GM18507 (cell line): ENCODE measurements around the gene SLC9A8.
A peak's percentile ranks its signal among the peaks of the same experiment; 100 is the strongest.
"Not testable (repeated sequence)": the region's sequence is repeated elsewhere in the genome, so short reads cannot be mapped to it uniquely, and the experiment has no call there.

Experiments
- DNase-seq: peaks from one replicate; pipeline ENCODE4 v3.0.0; 2011; ENCODE audit warnings: low read depth; ENCODE audit not compliant: insufficient read length; ENCODE audit errors: extremely low spot score
- FAIRE-seq: peaks from 2 replicates; lab custom pipeline; 2011; peaks lifted over from hg19 to GRCh38; lab: Jason Lieb, UNC

Gene SLC9A8

DNA sequence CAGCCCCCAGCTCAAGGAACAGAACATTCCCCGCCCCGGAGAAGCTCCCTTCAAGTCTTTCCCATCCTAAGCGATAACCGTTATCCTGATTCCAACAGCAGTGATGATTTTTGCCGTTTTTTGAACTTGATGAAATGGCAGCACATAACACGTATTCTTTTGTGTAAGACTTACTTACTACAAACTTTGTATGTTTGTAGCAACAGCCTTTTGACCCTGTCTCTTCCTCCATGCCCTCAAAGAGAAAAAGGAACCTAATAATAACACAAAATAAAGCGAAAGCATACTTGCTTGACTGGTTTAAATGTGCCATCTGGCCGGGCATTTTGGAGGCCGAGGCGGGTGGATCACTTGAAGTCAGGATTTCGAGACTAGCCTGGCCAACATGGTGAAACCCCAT, 26.4 kb upstream of the SLC9A8 start:
- DNase-seq (no peak), FAIRE-seq (no peak)

DNA sequence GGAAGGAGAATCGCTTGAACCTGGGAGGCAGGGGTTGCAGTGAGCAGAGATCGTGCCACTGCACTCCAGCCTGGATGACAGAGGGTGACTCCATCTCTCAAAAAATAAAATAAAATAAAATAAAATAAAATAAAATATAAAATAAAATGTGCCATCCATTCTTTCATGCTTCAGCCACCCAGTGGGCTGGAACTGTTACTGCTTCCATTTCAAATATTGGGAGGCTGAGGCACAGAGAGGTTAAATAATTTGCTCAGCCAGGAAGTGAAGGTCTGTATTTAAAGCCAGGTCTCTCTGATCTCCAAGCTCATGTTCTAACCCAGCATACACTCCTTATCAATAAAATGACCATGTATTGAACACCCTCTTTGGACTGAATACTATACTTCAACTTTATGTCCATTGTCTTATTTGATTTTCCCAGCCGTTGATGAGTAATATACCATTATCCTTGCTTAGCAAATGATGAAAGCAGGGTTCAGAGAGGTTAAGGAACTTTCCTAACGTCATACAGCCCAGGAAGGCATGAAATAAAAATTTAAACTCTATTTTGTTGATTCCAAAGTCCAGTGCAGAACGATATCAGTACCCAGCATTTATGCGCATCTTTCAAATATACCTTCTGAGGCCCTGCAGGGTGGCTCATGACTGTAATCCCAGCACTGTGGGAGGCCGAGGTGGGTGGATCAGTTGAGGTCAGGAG, 25.8 kb upstream of the SLC9A8 start:
- FAIRE-seq: no peak
- DNase-seq: no peak

DNA sequence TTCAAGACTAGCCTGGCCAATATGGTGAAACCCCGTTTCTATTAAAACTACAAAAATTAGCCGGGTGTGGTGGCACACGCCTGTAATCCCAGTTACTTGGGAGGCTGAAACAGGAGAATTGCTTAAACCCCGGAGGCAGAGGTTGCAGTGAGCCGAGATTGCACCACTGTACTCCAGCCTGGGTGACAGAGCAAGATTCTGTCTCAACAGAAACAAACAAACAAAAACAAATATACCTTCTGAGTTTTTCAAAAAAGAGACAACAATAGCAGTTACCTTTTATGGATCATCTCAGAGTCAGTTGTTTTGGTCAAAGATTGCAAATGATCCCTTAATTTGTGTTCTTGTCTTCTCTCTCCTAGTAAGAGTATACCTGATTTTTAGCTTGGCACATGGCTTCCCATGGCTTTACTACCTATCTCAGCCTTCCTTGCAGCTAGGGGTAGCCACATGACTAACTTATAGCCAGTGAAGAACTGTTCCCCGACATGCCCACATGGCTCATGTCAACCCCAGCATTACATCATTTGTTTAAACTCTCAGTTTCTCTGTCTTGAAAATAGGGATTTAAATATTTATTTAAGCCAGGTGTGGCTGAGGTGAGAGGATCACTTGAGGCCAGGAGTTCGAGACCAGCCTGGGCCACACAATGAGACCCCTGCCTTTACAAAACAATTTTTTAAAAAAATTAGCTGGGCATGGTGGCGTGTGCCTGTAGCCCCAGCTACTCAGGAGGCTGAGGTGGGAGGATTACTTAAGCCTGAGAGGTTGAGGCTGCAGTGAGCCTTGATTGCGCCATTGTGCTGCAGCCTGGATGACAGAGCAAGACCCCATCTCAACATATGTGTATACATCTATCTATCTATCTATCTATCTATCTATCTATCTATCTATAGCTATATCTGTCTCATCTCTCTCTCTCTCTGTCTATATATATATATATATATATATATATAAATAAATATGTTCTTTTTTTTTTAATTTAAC, 25.0 kb upstream of the SLC9A8 start:
- no peak for FAIRE-seq
- no peak for DNase-seq

DNA sequence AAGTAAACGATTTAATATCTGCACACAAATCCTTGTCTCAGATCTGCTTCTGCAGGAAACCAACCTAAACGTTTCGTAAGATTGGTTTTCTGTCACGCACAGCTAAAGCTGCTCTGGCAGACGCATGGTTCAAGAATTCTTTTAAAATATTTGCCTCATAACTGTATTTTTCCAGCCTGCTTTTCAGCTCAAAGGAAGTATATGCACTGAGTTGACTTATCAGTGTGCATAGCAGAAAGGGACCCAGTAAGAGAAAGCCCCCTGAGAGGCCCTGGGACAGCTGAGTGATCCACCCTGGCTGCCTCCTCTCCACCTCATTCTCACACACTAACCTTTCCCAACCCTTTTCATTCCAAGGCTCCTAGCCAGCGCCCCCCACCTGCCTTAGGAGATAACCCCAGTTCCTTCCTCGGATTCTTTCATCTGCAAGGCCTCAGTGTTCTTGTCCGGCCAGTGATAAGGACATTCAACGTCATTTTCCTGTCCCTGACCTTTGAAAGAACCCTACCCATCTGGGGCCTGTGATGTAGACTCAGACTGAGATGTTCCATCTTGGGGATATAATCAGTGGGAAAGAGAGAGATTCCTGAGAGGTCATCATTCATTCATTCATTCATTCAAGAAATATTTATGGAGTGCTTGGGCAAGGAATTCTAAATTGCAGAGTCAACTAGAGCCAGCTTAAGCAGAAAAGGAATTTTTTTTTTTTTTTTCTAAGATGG, 22.4 kb upstream of the SLC9A8 start:
- DNase-seq: no peak
- no peak for FAIRE-seq

DNA sequence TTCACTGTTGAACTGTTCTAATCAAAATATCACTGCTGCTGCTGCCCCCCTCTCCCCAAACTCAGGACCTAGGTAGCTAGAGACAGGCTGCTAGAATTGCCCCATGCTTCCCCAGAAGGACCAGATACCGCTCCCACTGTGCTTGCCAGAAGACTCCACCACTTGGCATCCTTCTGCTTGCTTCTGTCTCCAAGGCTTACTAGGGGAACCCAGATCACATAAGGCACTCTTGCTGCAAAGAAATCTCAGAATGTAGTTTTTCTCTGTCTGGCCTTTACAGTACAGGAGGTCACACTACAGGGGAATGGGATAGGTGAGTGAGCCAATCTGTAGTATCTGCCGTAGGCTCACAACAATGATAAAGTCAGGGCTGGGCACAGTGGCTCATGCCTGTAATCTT, 21.5 kb upstream of the SLC9A8 start:
- FAIRE-seq (no peak), DNase-seq (no peak)

DNA sequence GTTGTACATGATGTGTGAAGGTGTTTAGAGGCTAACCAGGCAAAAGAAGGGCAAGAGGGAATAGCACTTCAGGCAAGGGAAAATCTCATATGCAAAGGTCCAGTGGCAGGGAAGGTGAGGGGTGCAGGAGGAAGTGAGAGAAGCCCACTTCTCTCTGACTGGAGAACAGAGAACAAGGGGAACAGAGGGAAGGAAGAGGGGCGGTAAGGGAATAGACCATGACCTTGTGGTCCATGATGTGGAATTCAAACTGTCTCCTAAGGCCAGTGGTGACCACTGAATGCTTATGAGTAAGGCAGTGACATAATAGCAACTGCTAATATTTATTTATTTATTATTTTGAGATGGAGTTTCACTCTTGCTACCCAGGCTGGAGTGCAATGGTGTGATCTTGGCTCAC, 20.6 kb upstream of the SLC9A8 start:
- FAIRE-seq: no peak

DNA sequence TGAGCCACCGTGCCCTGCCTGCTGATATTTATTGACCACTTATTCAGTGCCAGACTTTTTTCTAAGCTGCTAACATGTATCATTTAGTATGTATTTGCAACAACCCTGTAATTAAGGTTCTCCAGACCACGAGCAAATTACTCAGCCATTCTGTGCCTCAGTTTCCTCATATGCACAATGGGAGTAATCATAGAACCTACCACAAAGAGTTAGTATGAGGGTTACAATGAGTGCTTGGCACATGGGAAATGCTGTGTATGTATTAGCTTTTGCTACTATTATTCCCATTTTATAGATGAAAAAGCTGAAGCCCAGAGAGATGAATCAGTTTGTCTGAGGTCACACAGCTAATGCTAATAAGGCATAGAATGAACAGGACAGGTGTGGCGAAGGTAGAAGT, 20.0 kb upstream of the SLC9A8 start:
- no peak for FAIRE-seq
- DNase-seq: no peak

More for the DNA sequence above, 20.6 kb upstream of the SLC9A8 start:
- no peak for DNase-seq

DNA sequence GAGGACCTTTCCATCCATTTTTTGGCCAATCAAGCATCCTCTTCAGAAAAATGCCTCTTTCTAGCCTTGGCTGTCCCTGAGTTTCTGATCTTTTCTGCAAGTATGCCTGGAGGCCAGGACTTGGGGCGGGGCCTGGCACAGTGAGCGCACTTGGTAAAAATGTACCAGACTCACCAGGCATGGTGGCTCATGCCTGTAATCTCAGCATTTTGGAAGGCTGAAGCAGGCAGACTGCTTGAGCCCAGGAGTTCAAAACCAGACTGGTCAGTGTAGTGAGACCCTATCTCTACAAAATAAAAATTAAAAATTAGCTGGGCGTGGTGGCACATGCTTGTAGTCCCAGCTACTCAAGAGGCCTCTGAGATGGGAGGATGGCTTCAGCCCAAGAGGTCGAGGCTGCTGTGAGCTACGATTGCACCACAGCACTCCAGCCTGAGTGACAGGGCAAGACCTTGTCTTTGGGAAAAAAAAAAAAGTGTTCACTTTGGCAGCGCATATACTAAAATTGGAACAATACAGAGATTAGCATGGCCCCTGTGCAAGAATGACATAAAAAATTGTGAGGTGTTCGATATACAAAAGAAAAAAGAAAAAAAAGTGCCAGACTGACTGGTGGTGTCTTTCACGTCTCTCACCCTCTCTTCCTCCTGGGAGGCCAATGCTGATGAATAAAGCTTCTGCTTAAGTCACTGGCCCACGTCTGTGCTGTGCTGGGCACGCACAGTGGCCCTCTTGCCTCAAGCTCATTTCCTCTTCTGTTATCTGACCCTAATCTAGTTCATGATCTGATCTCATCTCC, 18.1 kb upstream of the SLC9A8 start:
- DNase-seq (no peak), FAIRE-seq (no peak)

DNA sequence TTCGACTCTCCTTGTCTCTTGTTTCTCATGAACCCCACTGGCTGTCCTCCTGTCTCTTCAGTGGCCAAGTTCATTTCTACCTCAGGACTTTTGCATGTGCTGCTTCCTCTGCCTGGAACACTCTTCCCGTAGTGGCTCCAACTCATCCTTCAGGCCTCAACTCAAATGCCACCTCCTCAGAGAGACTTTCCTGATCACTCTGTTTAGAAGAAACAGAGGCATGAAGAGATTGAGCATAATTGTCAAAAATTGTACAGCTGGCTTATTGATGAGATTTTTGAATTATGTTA, 17.5 kb upstream of the SLC9A8 start:
- DNase-seq (no peak), FAIRE-seq (no peak)

DNA sequence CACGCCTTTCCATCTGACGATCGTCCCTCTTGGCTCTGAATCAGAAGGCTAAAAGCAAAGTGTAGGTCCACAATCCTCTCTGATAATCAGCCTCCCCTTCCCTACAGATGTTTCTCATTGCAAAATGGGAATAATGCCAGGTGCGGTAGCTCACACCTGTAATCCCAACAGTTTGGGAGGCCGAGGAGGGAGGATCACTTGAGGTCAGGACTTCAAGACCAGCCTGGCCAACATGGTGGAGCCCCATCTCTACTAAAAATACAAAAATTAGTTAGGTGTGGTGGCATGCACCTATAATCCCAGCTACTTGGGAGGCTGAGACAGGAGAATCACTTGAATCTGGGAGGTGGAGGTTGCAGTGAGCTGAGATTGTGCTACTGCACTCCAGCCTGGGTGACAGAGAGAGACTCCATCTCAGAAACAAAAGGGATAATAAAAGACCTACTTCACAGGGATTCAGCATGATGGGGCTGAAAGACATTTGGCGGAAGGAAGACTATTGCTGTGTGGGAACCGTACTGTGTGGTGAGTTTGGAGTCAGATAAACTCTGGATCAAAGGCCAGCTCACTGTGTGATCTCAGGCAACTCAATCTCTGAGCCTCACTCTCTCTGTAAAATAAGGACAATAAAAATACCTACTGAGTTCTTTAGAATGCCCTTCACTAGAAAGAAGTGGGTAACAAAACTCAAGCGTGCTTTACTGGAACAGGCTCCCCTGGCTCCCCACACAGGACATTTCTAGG, 15.9 kb upstream of the SLC9A8 start:
- FAIRE-seq (no peak), DNase-seq (no peak)

DNA sequence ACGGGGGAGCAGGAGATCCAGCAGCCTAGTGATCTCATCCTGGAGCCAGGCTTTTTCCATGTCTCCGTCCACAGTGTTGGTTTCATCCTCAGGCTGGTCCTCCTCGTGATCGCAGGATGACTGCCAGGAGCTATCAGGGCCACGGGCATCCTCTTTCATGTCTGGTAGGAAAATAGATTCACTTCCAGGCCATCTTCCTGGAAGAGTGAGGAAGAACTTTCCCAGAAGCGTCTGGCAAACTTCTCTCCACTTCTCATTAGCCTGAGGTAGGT, 15.3 kb upstream of the SLC9A8 start:
- no peak for FAIRE-seq

DNA sequence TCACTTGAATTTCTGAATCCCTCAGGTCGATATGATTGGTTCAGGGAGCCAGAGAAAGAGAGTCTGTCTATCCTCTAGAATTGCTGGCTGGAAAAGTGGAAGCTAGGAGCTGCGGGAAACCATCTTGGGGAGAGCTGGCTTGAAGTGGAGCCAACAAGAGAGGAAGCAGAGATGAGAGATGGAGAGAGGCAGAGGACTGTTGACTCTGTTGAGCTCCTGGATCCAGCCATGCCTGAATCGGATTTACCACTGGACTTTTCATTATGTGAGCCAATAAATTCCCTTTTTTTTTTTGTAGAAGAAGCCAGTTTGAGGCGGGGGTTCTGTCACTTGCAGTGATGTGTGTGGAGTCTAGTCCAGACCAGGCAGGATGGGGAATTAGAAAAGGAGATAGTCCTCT, 13.9 kb upstream of the SLC9A8 start:
- no peak for FAIRE-seq
- DNase-seq: no peak

More for the DNA sequence above, 15.3 kb upstream of the SLC9A8 start:
- DNase-seq: no peak

DNA sequence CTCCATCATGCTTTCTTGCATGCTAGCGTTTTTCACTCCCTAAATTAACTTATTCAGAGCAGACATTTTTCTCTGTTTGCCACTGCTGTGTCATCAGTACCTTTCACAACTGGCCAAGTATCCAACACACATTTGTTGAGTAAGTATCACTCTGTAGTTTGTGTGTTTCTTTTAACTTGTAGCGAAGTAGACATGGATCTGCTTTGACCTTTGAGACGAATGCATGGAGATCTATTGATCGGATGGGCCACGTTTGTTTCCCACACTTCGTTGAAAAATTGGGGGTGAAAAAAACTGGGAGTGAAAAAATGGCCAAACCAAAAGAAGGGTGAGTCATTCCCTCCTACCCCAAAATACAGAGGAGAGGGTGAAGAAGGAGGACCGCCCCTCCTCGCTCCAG, 12.9 kb upstream of the SLC9A8 start:
- FAIRE-seq (no peak), DNase-seq (no peak)

DNA sequence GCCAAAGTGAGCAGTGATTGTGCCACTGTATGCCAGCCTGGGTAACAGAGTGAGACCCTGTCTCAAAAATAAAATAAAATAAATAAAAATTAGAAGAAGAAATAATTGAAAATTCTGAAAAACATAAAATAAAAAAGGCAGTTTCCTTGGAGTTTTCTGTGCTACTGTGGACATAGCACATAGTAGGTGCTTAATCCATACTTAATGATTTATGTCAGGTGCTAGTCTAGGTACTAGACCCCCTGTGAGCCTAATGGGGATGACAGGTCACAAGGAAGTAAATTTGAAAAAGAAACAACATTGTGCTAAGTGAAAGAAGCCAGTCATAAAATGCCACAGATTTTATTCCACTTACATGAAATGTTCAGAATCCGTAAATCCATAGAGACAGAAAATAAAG, 9.2 kb upstream of the SLC9A8 start:
- no peak for FAIRE-seq
- no peak for DNase-seq

DNA sequence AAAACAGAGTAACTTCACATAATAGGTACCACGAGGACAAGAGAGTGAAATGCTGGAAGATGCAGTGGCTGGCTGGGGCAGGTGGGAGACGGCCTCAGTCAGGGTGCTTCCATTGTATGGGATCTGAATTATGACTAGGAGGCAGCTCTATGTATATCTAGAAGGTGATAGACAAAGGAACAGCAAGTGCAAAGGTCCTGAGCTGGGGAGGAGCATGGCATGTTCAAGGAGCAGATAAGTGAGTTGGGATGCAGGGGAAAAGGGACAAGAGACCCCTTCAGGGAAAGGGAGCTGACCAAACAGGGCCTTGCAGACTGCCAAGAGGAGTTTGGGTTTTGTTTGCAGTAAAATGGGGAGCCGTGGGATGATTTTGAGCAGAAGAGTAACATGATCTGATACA, 8.3 kb upstream of the SLC9A8 start:
- FAIRE-seq: no peak

DNA sequence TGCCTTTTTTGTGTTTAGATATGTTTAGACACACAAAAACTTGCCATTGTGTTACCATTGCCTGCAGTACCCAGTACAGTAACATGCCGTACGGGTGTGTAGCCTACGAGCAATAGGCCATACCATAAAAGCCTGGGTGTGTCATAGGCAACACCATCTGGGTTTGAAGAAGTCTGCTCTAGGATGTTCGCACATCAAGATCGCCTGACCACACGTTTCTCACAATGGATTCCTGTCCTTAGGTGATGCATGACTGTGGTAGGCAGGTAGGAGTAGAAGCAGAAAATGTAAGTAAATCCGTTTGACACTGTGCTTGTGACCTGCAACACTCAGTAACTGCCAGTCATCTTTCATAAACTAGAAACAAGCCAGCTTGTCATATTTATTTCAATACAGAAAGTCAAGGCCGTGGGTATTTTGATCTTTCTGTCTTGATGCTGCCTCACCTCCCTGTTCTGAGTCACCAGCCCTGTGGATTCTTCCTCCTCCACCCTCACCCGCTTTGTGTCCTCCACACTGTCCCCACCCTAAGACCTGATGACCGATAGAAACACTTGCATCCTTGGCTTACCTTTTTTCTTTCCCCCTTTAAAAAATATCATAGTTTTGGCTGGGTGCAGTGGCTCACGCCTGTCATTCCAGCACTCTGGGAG, 7.3 kb upstream of the SLC9A8 start:
- peak; percentile 86 for FAIRE-seq

More for the DNA sequence above, 8.3 kb upstream of the SLC9A8 start:
- no peak for DNase-seq

DNA sequence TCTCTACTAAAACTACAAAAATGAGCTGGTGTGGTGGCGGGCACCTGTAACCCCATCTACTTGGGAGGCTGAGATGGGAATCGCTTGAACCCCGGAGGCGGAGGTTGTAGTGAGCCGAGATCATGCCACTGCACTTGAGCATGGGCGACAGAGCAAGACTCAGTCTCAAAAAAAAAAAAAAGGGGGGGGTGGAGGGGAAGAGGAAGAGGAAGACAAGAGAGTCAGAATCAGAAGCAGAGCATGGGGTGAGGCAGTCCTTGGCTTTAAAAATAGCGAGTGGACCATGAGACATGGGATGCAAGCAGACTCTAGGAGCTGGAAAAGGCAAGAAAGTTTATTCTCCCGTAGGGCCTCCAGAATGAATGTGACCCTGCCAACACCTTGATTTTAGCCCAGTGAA, 3.9 kb upstream of the SLC9A8 start:
- FAIRE-seq (no peak), DNase-seq (no peak)

More for the DNA sequence above, 7.3 kb upstream of the SLC9A8 start:
- DNase-seq: not testable (repeated sequence)

DNA sequence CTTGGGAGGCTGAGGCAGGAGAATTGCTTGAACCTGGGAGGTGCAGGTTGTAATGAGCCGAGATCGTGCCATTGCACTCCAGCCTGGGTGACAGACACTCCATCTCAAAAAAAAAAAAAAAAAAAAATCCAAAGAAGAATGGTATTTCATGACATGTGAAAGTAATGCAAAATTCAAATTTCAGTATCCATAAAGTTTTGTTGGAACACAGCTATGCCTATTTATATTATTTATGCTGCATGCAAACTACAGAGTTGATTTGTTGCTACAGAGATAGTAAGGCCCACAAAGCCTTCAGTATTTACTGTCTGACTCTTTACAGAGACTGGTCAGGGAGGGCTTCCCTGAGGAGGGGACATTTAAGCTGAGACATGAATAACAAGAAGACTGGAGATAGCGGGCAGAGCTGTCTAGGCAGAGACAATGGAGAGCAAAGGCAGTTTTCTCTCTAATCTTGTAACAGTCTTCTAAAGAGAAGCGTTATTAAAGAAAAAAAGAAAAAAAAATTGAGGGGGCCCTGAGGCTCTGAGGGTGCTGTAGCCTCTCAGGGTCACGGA, 2.7 kb upstream of the SLC9A8 start:
- DNase-seq (no peak), FAIRE-seq (no peak)
